ENCODE measurements around the gene P2RY8.
"Not testable (repeated sequence)": the region's sequence is repeated elsewhere in the genome, so short reads cannot be mapped to it uniquely, and the experiment has no call there.

Gene P2RY8

GRCh38 chrX:1537031-1537715, at the start of gene P2RY8:
Gene P2RY8 (minus strand): TSS chrX:1537185. CDS start chrX:1466558, 70,627 bp downstream.
- no peak for DNase-seq

GRCh38 chrX:1584237-1585011, 47.4 kb upstream of the P2RY8 start:
- DNase-seq, result no peak

- DNase-seq, result no peak
These were observed 45.9 kb upstream of the P2RY8 start for GRCh38 chrX:1582686-1583437.

- no peak for DNase-seq
These were observed 44.1 kb upstream of the P2RY8 start for GRCh38 chrX:1581132-1581531.

- DNase-seq, result no peak
These were observed 41.7 kb upstream of the P2RY8 start for GRCh38 chrX:1578511-1579173.

- DNase-seq, result no peak
These were observed 40.9 kb upstream of the P2RY8 start for GRCh38 chrX:1577845-1578244.

- no peak for DNase-seq
These were observed 39.4 kb upstream of the P2RY8 start for GRCh38 chrX:1576201-1576992.

- DNase-seq, result not testable (repeated sequence)
These were observed 37.2 kb upstream of the P2RY8 start for GRCh38 chrX:1574181-1574580.

- DNase-seq, result no peak
These were observed 28.0 kb upstream of the P2RY8 start for GRCh38 chrX:1564750-1565683.

GRCh38 chrX:1564077-1564476, 27.1 kb upstream of the P2RY8 start:
- not testable (repeated sequence) for DNase-seq

- DNase-seq, result no peak
These were observed 24.2 kb upstream of the P2RY8 start for GRCh38 chrX:1561164-1561563.

GRCh38 chrX:1558761-1559468, 21.9 kb upstream of the P2RY8 start:
- no peak for DNase-seq

GRCh38 chrX:1557442-1557841, 20.5 kb upstream of the P2RY8 start:
- not testable (repeated sequence) for DNase-seq

GRCh38 chrX:1555370-1555769, 18.4 kb upstream of the P2RY8 start:
- no peak for DNase-seq

- no peak for DNase-seq
These were observed 17.7 kb upstream of the P2RY8 start for GRCh38 chrX:1554469-1555210.

- no peak for DNase-seq
These were observed 15.1 kb upstream of the P2RY8 start for GRCh38 chrX:1551959-1552546.

- no peak for DNase-seq
These were observed 9.8 kb upstream of the P2RY8 start for GRCh38 chrX:1546691-1547251.

- DNase-seq, result no peak
These were observed 8.9 kb upstream of the P2RY8 start for GRCh38 chrX:1545776-1546408.

Data from HCEC 1CT (cell line).